GM12891 (cell line): Measurements from ENCODE around the gene NMB.

Experiments
- DNase-seq: peaks from one replicate; pipeline ENCODE4 v3.0.0; 2011; ENCODE audit warnings: low spot score; ENCODE audit not compliant: insufficient read length
- FAIRE-seq: peaks from 2 replicates; lab custom pipeline; 2011; peaks lifted over from hg19 to GRCh38; lab: Jason Lieb, UNC
- PAX5 ChIP-seq: IDR thresholded peaks from 2 replicates; pipeline ENCODE4 v1.6.1; 2011; ENCODE audit warnings: low read length, moderate library complexity, mild to moderate bottlenecking; ENCODE audit not compliant: insufficient read depth, severe bottlenecking
- POLR2A ChIP-seq: IDR thresholded peaks from 2 replicates; pipeline ENCODE4 v1.6.1; 2011; ENCODE audit warnings: low read depth, low read length, control low read depth
- POLR2AphosphoS5 ChIP-seq: IDR thresholded peaks from 2 replicates; pipeline ENCODE4 v1.6.1; 2011; ENCODE audit warnings: low read depth, low read length, control low read depth
- POU2F2 ChIP-seq: IDR thresholded peaks from 2 replicates; pipeline ENCODE4 v1.6.1; 2011; ENCODE audit warnings: low read depth, mild to moderate bottlenecking, control low read depth, low read length, moderate library complexity
- SPI1 ChIP-seq: IDR thresholded peaks from 2 replicates; pipeline ENCODE4 v1.6.1; 2011; ENCODE audit warnings: low read depth, low read length, control low read depth
- TAF1 ChIP-seq: IDR thresholded peaks from 2 replicates; pipeline ENCODE4 v1.6.1; 2011; ENCODE audit warnings: low read depth, low read length, control low read depth

The NMB gene

GRCh38 chr15:84621358-84621979 is 36.5 kb downstream of the NMB start:
- FAIRE-seq (no peak), DNase-seq (no peak)
- TF ChIP-seq PAX5 (no peak), TAF1 (no peak)

GRCh38 chr15:84620626-84621025 is 37.4 kb downstream of the NMB start:
- TF ChIP-seq POLR2A: no peak
- TF ChIP-seq PAX5: no peak
- no peak for TF ChIP-seq TAF1
- TF ChIP-seq SPI1: no peak
- no peak for TF ChIP-seq POU2F2
- TF ChIP-seq POLR2AphosphoS5: no peak

GRCh38 chr15:84616235-84616634 is 41.8 kb downstream of the NMB start:
- no peak for FAIRE-seq

More at GRCh38 chr15:84620626-84621025, 37.4 kb downstream of the NMB start:
- FAIRE-seq: no peak
- no peak for DNase-seq

GRCh38 chr15:84611631-84612030 is 46.4 kb downstream of the NMB start:
- DNase-seq (no peak), FAIRE-seq (no peak)
- TF ChIP-seq POLR2AphosphoS5 (no peak), POU2F2 (no peak), POLR2A (no peak), PAX5 (no peak), SPI1 (no peak), TAF1 (no peak)

More at GRCh38 chr15:84616235-84616634, 41.8 kb downstream of the NMB start:
- TF ChIP-seq POLR2A: no peak
- no peak for DNase-seq

- no peak for TF ChIP-seq TAF1
- no peak for TF ChIP-seq PAX5
- no peak for TF ChIP-seq POLR2A
- no peak for TF ChIP-seq POLR2AphosphoS5
- TF ChIP-seq POU2F2: no peak
- DNase-seq (no peak), FAIRE-seq (no peak)
Observed at GRCh38 chr15:84609818-84610525, 48.0 kb downstream of the NMB start.

DNA sequence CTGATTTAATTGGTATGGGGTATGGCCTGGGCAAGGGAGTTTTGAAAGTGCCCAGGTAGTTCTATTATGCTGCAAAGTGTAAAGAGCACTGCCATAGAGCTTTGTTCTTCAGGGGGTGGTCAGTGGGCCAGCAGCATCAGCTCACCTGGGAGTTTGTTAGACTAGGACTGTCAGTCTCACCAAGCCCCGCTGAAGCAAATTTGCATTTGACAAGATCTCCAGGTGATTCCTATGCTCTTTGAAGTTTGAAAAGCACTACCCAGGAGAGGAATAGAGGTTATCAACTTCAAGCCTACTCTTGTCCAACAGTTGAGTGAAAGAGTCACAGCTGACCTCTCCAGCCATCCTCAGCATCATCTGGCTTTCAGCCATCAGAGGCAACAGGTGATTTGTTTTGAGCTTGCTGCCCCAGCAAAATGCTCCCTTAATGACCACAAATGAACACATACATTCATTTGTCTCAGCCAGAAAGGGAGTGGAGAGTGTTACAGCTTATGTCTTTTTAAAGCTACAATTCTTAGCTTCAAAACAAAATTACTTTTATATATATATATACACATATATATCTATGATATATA is 49.2 kb downstream of the NMB start:
- no peak for DNase-seq

GRCh38 chr15:84606653-84607120 is 51.3 kb downstream of the NMB start:
- no peak for DNase-seq

More for the DNA sequence above, 49.2 kb downstream of the NMB start:
- no peak for TF ChIP-seq PAX5
- TF ChIP-seq POLR2AphosphoS5: no peak
- no peak for TF ChIP-seq POLR2A
- FAIRE-seq: no peak

GRCh38 chr15:84605554-84605882 is 52.5 kb downstream of the NMB start:
- DNase-seq: no peak
- FAIRE-seq: no peak
- TF ChIP-seq TAF1 (no peak), POLR2A (no peak), SPI1 (no peak), PAX5 (no peak), POLR2AphosphoS5 (no peak), POU2F2 (no peak)

More at GRCh38 chr15:84606653-84607120, 51.3 kb downstream of the NMB start:
- TF ChIP-seq TAF1 (no peak), SPI1 (no peak), PAX5 (no peak), POLR2A (no peak), POLR2AphosphoS5 (no peak), POU2F2 (no peak)
- no peak for FAIRE-seq
